Measurements from ENCODE around the gene CACNA1C. TPM values are rescaled to one million over a fixed set of nuclear protein-coding genes. Genes with fewer than 3 reads are reported as not detected.

Gene CACNA1C
- total RNA-seq, 1 donor from 2014 or later, result 102 TPM

GRCh38 chr12:2335513-2335912 is 282.7 kb downstream of the CACNA1C start:
- TF ChIP-seq, protein P1, sequence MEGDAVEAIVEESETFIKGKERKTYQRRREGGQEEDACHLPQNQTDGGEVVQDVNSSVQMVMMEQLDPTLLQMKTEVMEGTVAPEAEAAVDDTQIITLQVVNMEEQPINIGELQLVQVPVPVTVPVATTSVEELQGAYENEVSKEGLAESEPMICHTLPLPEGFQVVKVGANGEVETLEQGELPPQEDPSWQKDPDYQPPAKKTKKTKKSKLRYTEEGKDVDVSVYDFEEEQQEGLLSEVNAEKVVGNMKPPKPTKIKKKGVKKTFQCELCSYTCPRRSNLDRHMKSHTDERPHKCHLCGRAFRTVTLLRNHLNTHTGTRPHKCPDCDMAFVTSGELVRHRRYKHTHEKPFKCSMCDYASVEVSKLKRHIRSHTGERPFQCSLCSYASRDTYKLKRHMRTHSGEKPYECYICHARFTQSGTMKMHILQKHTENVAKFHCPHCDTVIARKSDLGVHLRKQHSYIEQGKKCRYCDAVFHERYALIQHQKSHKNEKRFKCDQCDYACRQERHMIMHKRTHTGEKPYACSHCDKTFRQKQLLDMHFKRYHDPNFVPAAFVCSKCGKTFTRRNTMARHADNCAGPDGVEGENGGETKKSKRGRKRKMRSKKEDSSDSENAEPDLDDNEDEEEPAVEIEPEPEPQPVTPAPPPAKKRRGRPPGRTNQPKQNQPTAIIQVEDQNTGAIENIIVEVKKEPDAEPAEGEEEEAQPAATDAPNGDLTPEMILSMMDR (IDR thresholded peaks at IDR 0.05), result no peak
- no peaks in the 10 kb centered on the region for H3K27me3 ChIP-seq
- H3K27ac ChIP-seq, result peak overlapping the region; percentile 97 to 99
- H3K4me3 ChIP-seq, result no peak overlapping the region
- no peaks in the 10 kb centered on the region for H3K36me3 ChIP-seq
- DNase-seq (ENCODE audit: low spot score in 2 of 2), result no peak
- H3K9me3 ChIP-seq, result no peaks in the 10 kb centered on the region
- H3K4me1 ChIP-seq, result peaks cover 21 to 66% of the 10 kb centered on the region in 2 donors
- intact Hi-C loops (cut with DNase I), result loop anchor here (5.0 to 10.0 kb wide), 3 partner anchors 33 to 49 kb away; no protein-coding TSS in a partner anchor

- Histone ChIP-seq H3K36me3 (no peaks in the 10 kb centered on the region), H3K27me3 (no peaks in the 10 kb centered on the region), H3K9me3 (no peaks in the 10 kb centered on the region), H3K4me1 (peaks cover 22 to 68% of the 10 kb centered on the region in 2 donors), H3K4me3 (no peak overlapping the region), H3K27ac (peak overlapping the region; percentile 97 to 99)
- no peak for DNase-seq (ENCODE audit: low spot score in 2 of 2)
- TF ChIP-seq, protein P1 (IDR thresholded peaks at IDR 0.05), result no peak
- intact Hi-C loops (cut with DNase I), result loop anchor here (5.0 to 10.0 kb wide), 3 partner anchors 34 to 49 kb away; no protein-coding TSS in a partner anchor
Measured at GRCh38 chr12:2335916-2336315, 283.1 kb downstream of the CACNA1C start.

GRCh38 chr12:2336409-2336829 is 283.6 kb downstream of the CACNA1C start:
- TF ChIP-seq, protein P1 (IDR thresholded peaks at IDR 0.05), result no peak
- peaks cover 26 to 73% of the 10 kb centered on the region in 2 donors for H3K4me1 ChIP-seq
- no peaks in the 10 kb centered on the region for H3K36me3 ChIP-seq
- H3K27me3 ChIP-seq, result no peaks in the 10 kb centered on the region
- DNase-seq (ENCODE audit: low spot score in 2 of 2), result peak; percentile 56 to 89
- peak overlapping the region in 1 of 2 donors; percentile 32 for H3K4me3 ChIP-seq
- intact Hi-C loops (cut with DNase I), result loop anchor here (5.0 to 10.0 kb wide), 3 partner anchors 34 to 49 kb away; no protein-coding TSS in a partner anchor
- no peaks in the 10 kb centered on the region for H3K9me3 ChIP-seq
- H3K27ac ChIP-seq, result peak overlapping the region; percentile 97 to 99

- Histone ChIP-seq H3K4me3 (peak overlapping the region in 1 of 2 donors; percentile 32), H3K27ac (peak overlapping the region; percentile 97 to 99), H3K4me1 (peaks cover 26 to 78% of the 10 kb centered on the region in 2 donors), H3K36me3 (no peaks in the 10 kb centered on the region), H3K9me3 (no peaks in the 10 kb centered on the region), H3K27me3 (no peaks in the 10 kb centered on the region)
- intact Hi-C loops (cut with DNase I), result loop anchor here (5.0 to 10.0 kb wide), 3 partner anchors 35 to 50 kb away; no protein-coding TSS in a partner anchor
- TF ChIP-seq, protein P1 (IDR thresholded peaks at IDR 0.05), result no peak
- DNase-seq (ENCODE audit: low spot score in 2 of 2), result no peak
Measured at GRCh38 chr12:2337031-2338010, 284.5 kb downstream of the CACNA1C start.

DNA sequence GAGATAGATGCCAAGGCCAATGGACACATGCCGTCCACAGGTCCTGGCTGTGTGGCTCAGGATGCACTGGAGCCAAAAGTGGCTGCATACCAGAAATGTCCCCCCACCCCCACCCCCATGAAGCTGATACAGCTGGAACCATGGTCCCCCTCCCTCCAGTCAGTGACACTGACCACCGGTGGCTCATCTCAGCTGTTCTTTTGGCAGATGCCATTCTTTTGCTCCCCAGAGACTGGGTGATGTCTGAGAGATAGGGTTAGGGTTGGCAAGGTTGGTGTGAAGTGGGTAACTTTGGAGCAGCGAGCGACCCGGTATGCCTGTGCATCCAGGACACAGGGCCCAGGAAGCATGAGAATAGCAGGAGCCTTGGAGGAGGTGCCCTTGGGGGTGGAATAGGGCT is 285.6 kb downstream of the CACNA1C start:
- Histone ChIP-seq H3K27me3 (no peaks in the 10 kb centered on the region), H3K9me3 (no peaks in the 10 kb centered on the region), H3K4me3 (no peak overlapping the region), H3K27ac (peak overlapping the region; percentile 97 to 99), H3K36me3 (no peaks in the 10 kb centered on the region), H3K4me1 (peaks cover 26 to 81% of the 10 kb centered on the region in 2 donors)
- DNase-seq (ENCODE audit: low spot score in 2 of 2), result no peak
- intact Hi-C loops (cut with DNase I), result loop anchor here (5.0 to 10.0 kb wide), 3 partner anchors 36 to 51 kb away; no protein-coding TSS in a partner anchor
- TF ChIP-seq, protein P1 (IDR thresholded peaks at IDR 0.05), result no peak
